GM21723 (cell line): ENCODE measurements around the gene ISCA1.
"Not testable (repeated sequence)": the region's sequence is repeated elsewhere in the genome, so short reads cannot be mapped to it uniquely, and the experiment has no call there.

Source experiments
- ATAC-seq: cut with Tn5 transposase; IDR thresholded peaks from one replicate; pipeline ENCODE4 v1.9.1; 2021; ENCODE audit warnings: mild to moderate bottlenecking, moderate library complexity; ENCODE audit not compliant: unreplicated experiment

Gene ISCA1

GRCh38 chr9:86282077-86282978 is at the start of gene ISCA1:
Gene ISCA1 (minus strand): TSS chr9:86282538. CDS start chr9:86282458, 80 bp downstream.
- ATAC-seq: peak; percentile 86

- ATAC-seq: no peak
These were observed 47.8 kb upstream of the ISCA1 start for GRCh38 chr9:86330186-86330585.

- no peak for ATAC-seq
These were observed 47.3 kb upstream of the ISCA1 start for GRCh38 chr9:86329649-86330048.

- no peak for ATAC-seq
These were observed 45.8 kb upstream of the ISCA1 start for GRCh38 chr9:86328156-86328555.

- no peak for ATAC-seq
These were observed 44.2 kb upstream of the ISCA1 start for GRCh38 chr9:86326536-86326935.

GRCh38 chr9:86324901-86325300 is 42.6 kb upstream of the ISCA1 start:
- no peak for ATAC-seq

GRCh38 chr9:86324308-86324707 is 42.0 kb upstream of the ISCA1 start:
- peak; percentile 79 for ATAC-seq

GRCh38 chr9:86322973-86323644 is 40.8 kb upstream of the ISCA1 start:
- no peak for ATAC-seq

- no peak for ATAC-seq
These were observed 39.0 kb upstream of the ISCA1 start for GRCh38 chr9:86321373-86321772.

GRCh38 chr9:86318187-86318586 is 35.8 kb upstream of the ISCA1 start:
- no peak for ATAC-seq

GRCh38 chr9:86315078-86315477 is 32.7 kb upstream of the ISCA1 start:
- ATAC-seq: no peak

GRCh38 chr9:86312959-86313358 is 30.6 kb upstream of the ISCA1 start:
- not testable (repeated sequence) for ATAC-seq

GRCh38 chr9:86308687-86309086 is 26.3 kb upstream of the ISCA1 start:
- no peak for ATAC-seq

GRCh38 chr9:86304236-86304730 is 21.9 kb upstream of the ISCA1 start:
- ATAC-seq: no peak

GRCh38 chr9:86303316-86303975 is 21.1 kb upstream of the ISCA1 start:
- no peak for ATAC-seq

GRCh38 chr9:86301686-86302085 is 19.3 kb upstream of the ISCA1 start:
- no peak for ATAC-seq

- ATAC-seq: no peak
These were observed 18.4 kb upstream of the ISCA1 start for GRCh38 chr9:86300701-86301100.

- ATAC-seq: no peak
These were observed 16.5 kb upstream of the ISCA1 start for GRCh38 chr9:86298873-86299272.

GRCh38 chr9:86290341-86290740 is 8.0 kb upstream of the ISCA1 start:
- not testable (repeated sequence) for ATAC-seq

- ATAC-seq: no peak
These were observed 6.3 kb upstream of the ISCA1 start for GRCh38 chr9:86288499-86289198.

- ATAC-seq: no peak
These were observed 4.7 kb upstream of the ISCA1 start for GRCh38 chr9:86287013-86287412.
